GM18951 (cell line): Measurements from ENCODE around the gene MCU.
"Not testable (repeated sequence)": the region's sequence is repeated elsewhere in the genome, so short reads cannot be mapped to it uniquely, and the experiment has no call there.

Source experiments
- POLR2A ChIP-seq: IDR thresholded peaks from 4 replicates; pipeline ENCODE4 v1.6.1; 2011; ENCODE audit warnings: mild to moderate bottlenecking; ENCODE audit not compliant: insufficient read length, insufficient read depth; ENCODE audit errors: extremely low read depth
- in situ Hi-C: fragments of 300-500 bp; cut with MboI; formaldehyde crosslinking; loops from one replicate; pipeline ENCODE4 v1.12.0; 2022; ENCODE audit warnings: low sequenced_read_pairs, mixed read lengths, inconsistent platforms; ENCODE audit not compliant: unreplicated experiment

The MCU gene

GRCh38 chr10:72692744-72692993 is 726 bp downstream of the MCU start:
- no peak for TF ChIP-seq POLR2A

GRCh38 chr10:72692994-72693781 is 1.2 kb downstream of the MCU start:
- in situ Hi-C loops: no loop called here
- no peak for TF ChIP-seq POLR2A

More at GRCh38 chr10:72692744-72692993, 726 bp downstream of the MCU start:
- in situ Hi-C loops: no loop called here

GRCh38 chr10:72694476-72695369 is 2.8 kb downstream of the MCU start:
- no peak for TF ChIP-seq POLR2A
- in situ Hi-C loops: no loop called here

GRCh38 chr10:72695496-72695895 is 3.6 kb downstream of the MCU start:
- no peak for TF ChIP-seq POLR2A
- in situ Hi-C loops: no loop called here

GRCh38 chr10:72697716-72698115 is 5.8 kb downstream of the MCU start:
- TF ChIP-seq POLR2A: no peak
- in situ Hi-C loops: no loop called here

- in situ Hi-C loops: not testable (repeated sequence)
Measured at GRCh38 chr10:72702465-72702864, 10.5 kb downstream of the MCU start.

- in situ Hi-C loops: no loop called here
- TF ChIP-seq POLR2A: no peak
Measured at GRCh38 chr10:72702868-72703581, 11.1 kb downstream of the MCU start.

- TF ChIP-seq POLR2A: no peak
- in situ Hi-C loops: no loop called here
Measured at GRCh38 chr10:72704117-72704516, 12.2 kb downstream of the MCU start.

- no peak for TF ChIP-seq POLR2A
- in situ Hi-C loops: no loop called here
Measured at GRCh38 chr10:72709041-72709440, 17.1 kb downstream of the MCU start.

GRCh38 chr10:72712136-72712535 is 20.2 kb downstream of the MCU start:
- in situ Hi-C loops: no loop called here
- TF ChIP-seq POLR2A: no peak

- no peak for TF ChIP-seq POLR2A
- in situ Hi-C loops: no loop called here
Measured at GRCh38 chr10:72719941-72720592, 28.1 kb downstream of the MCU start.

GRCh38 chr10:72720814-72721660 is 29.1 kb downstream of the MCU start:
- in situ Hi-C loops: no loop called here
- TF ChIP-seq POLR2A: no peak
